ENCODE measurements around the gene TCFL5.

TCFL5 gene

GRCh38 chr20:62896526-62896925 is 34.9 kb upstream of the TCFL5 start:
- Histone ChIP-seq H3K27ac (no peak overlapping the region), H3K4me1 (peaks cover 3% of the 10 kb centered on the region), H3K36me3 (ENCODE audit: control insufficient read depth, insufficient read depth, low read length) (no peaks in the 10 kb centered on the region), H3K9ac (no peak overlapping the region), H3K9me3 (ENCODE audit: control insufficient read depth, low read length) (no peaks in the 10 kb centered on the region), H3K27me3 (ENCODE audit: control insufficient read depth, insufficient read depth, low read length) (no peaks in the 10 kb centered on the region), H3K79me2 (no peaks in the 10 kb centered on the region), H2AFZ (no peak overlapping the region), H3K4me3 (ENCODE audit: low read depth, low read length) (no peak overlapping the region), H3K4me2 (ENCODE audit: low read length) (no peak overlapping the region)
- TF ChIP-seq CTCF (IDR thresholded peaks at IDR 0.05) = no peak

- Histone ChIP-seq H3K4me2 (ENCODE audit: low read length) (no peak overlapping the region), H3K9ac (no peak overlapping the region), H3K36me3 (ENCODE audit: control insufficient read depth, insufficient read depth, low read length) (no peaks in the 10 kb centered on the region), H3K79me2 (no peaks in the 10 kb centered on the region), H3K9me3 (ENCODE audit: control insufficient read depth, low read length) (no peaks in the 10 kb centered on the region), H3K27ac (no peak overlapping the region), H3K4me3 (ENCODE audit: low read depth, low read length) (no peak overlapping the region), H3K27me3 (ENCODE audit: control insufficient read depth, insufficient read depth, low read length) (no peaks in the 10 kb centered on the region), H3K4me1 (peaks cover 3% of the 10 kb centered on the region), H2AFZ (no peak overlapping the region)
- TF ChIP-seq CTCF (IDR thresholded peaks at IDR 0.05) = no peak
Measured at GRCh38 chr20:62895539-62895938, 33.9 kb upstream of the TCFL5 start.

GRCh38 chr20:62894261-62894660 is 32.6 kb upstream of the TCFL5 start:
- no peak overlapping the region for H3K4me3 ChIP-seq (ENCODE audit: low read depth, low read length)
- no peak for TF ChIP-seq CTCF (IDR thresholded peaks at IDR 0.05)
- H3K36me3 ChIP-seq (ENCODE audit: control insufficient read depth, insufficient read depth, low read length) = no peaks in the 10 kb centered on the region
- no peak overlapping the region for H3K27ac ChIP-seq
- H3K4me1 ChIP-seq = peaks cover 2% of the 10 kb centered on the region
- peaks cover 2% of the 10 kb centered on the region for H3K79me2 ChIP-seq
- no peaks in the 10 kb centered on the region for H3K9me3 ChIP-seq (ENCODE audit: control insufficient read depth, low read length)
- no peak overlapping the region for H3K4me2 ChIP-seq (ENCODE audit: low read length)
- no peak overlapping the region for H3K9ac ChIP-seq
- no peak overlapping the region for H2AFZ ChIP-seq
- H3K27me3 ChIP-seq (ENCODE audit: control insufficient read depth, insufficient read depth, low read length) = no peaks in the 10 kb centered on the region

GRCh38 chr20:62893700-62894099 is 32.1 kb upstream of the TCFL5 start:
- Histone ChIP-seq H3K27me3 (ENCODE audit: control insufficient read depth, insufficient read depth, low read length) (no peaks in the 10 kb centered on the region), H3K9me3 (ENCODE audit: control insufficient read depth, low read length) (no peaks in the 10 kb centered on the region), H2AFZ (no peak overlapping the region), H3K27ac (no peak overlapping the region), H3K4me3 (ENCODE audit: low read depth, low read length) (no peak overlapping the region), H3K9ac (no peak overlapping the region), H3K4me2 (ENCODE audit: low read length) (no peak overlapping the region), H3K4me1 (no peaks in the 10 kb centered on the region), H3K79me2 (peaks cover 2% of the 10 kb centered on the region), H3K36me3 (ENCODE audit: control insufficient read depth, insufficient read depth, low read length) (no peaks in the 10 kb centered on the region)
- no peak for TF ChIP-seq CTCF (IDR thresholded peaks at IDR 0.05)

Measured in parathyroid adenoma (tissue), 2 donors.